PC-9 (cell line): Measurements from ENCODE around the gene AIFM2.

Experiments
- CTCF ChIP-seq: fragments of 200-600 bp; sonication (generic); conservative IDR thresholded peaks from 2 replicates; pipeline ENCODE4 v1.6.1; 2017; ENCODE audit warnings: mixed run types, antibody characterized with exemption, mild to moderate bottlenecking, moderate library complexity
- EZH2 ChIP-seq: fragments of 200-600 bp; sonication (generic); IDR thresholded peaks from 2 replicates; pipeline ENCODE4 v1.8.0; 2017; ENCODE audit warnings: antibody characterized with exemption, low read depth

- TF ChIP-seq CTCF (no peak), EZH2 (no peak)
These were observed 20.6 kb downstream of the AIFM2 start for GRCh38 chr10:70112071-70112470.
